Central memory CD8-positive, alpha-beta T cell (primary cell): ENCODE results near the gene NPTXR.
A peak's percentile ranks its signal among the peaks of the same experiment; 100 is the strongest.

Experiments
- ATAC-seq: fragments of 150-1000 bp; cut with Tn5 transposase; replicated peaks from 2 replicates; pipeline ENCODE4 v1.10.0; 2022; ENCODE audit warnings: mild to moderate bottlenecking, moderate FRiP score, moderate number of reproducible peaks; ENCODE audit not compliant: poor library complexity, severe bottlenecking; ENCODE audit errors: extremely low read depth
- DNase-seq, 2 donors: peaks; one replicate each; pipeline ENCODE4 v3.0.0; 2021; ENCODE audit warnings: low spot score in 2 of 2
- H3K27ac Mint-ChIP-seq: one replicate; pipeline ENCODE4 v1.8.0; 2022; ENCODE audit warnings: low read depth, mild to moderate bottlenecking, moderate library complexity, mixed read lengths
- H3K27me3 Mint-ChIP-seq: one replicate; pipeline ENCODE4 v1.8.0; 2022; ENCODE audit warnings: mixed read lengths
- H3K36me3 Mint-ChIP-seq: one replicate; pipeline ENCODE4 v1.8.0; 2022; ENCODE audit warnings: mild to moderate bottlenecking, moderate library complexity, mixed read lengths; ENCODE audit not compliant: insufficient read depth
- H3K4me1 Mint-ChIP-seq: one replicate; pipeline ENCODE4 v1.8.0; 2022; ENCODE audit warnings: mixed read lengths
- H3K4me3 Mint-ChIP-seq: one replicate; pipeline ENCODE4 v1.8.0; 2022; ENCODE audit warnings: mild to moderate bottlenecking, moderate library complexity, mixed read lengths
- H3K9me3 Mint-ChIP-seq: one replicate; pipeline ENCODE4 v1.8.0; 2022; ENCODE audit warnings: mixed read lengths

Gene NPTXR

DNA sequence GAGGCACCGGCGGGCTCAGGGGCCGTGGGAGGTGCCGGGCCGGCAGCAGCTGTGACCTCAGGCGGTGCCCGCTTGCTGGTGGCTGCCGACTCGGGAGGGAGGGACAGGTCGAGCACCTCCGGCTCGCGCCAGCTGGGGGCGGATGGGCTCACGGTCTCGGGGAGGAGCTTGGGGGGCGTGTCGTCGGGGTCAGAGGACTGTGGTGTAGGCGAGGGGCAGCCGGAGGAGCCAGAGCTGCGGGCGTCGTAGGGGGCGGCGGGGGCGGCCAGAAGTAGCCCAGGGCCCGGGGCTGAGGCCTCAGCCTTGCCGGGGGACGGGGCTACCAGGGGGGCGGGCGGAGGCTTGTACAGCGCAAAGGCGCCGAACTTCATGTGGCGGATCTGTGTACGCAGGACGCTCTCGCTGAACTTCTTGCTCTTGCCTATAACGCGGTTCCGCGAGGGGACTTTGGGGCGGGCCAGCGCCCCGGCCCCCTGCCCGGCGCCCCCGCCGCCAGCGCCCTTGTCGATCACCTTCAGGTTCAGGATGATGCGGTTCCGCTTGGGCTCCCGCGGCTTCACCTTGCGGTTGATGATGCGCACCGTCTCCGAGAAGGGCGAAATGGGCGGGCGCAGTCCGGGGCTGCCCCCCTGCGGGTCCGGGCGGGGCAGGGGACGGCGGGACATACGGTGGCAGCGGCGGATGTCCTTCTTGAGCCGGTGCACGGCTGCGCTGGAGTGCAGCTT lies 22.7 kb upstream of the NPTXR start:
- DNase-seq (no peak), ATAC-seq (no peak)
- peaks cover 48% of the 10 kb centered on the region for H3K4me1 Mint-ChIP-seq
- H3K27me3 Mint-ChIP-seq, result no peaks in the 10 kb centered on the region
- H3K27ac Mint-ChIP-seq, result peak overlapping the region; percentile 32
- no peaks in the 10 kb centered on the region for H3K9me3 Mint-ChIP-seq
- no peak overlapping the region for H3K4me3 Mint-ChIP-seq
- peaks cover 16% of the 10 kb centered on the region for H3K36me3 Mint-ChIP-seq

DNA sequence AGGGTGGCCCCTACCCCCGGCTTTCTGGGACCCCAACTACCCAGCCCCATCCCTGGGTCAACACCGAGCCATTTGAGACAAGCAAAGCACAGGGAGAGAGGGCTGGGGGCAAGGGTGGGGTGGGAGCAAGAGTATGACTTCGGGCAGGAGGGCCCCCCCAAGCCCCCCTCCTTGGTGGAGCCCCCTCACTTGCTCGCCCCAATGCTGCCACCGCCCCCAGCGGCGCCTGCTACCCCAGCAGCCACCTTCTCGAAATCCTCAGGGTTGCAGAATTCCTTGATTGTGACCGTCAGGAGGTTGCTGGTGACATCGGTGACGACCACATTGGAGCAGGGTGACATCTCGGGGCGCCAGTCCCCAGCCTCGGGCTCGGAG lies 22.2 kb upstream of the NPTXR start:
- Mint-ChIP-seq H3K27ac (peak overlapping the region; percentile 32), H3K4me3 (no peak overlapping the region), H3K4me1 (peaks cover 48% of the 10 kb centered on the region), H3K9me3 (no peaks in the 10 kb centered on the region), H3K36me3 (peaks cover 16% of the 10 kb centered on the region), H3K27me3 (no peaks in the 10 kb centered on the region)
- DNase-seq (no peak), ATAC-seq (no peak)

- H3K27me3 Mint-ChIP-seq, result no peaks in the 10 kb centered on the region
- peaks cover 15% of the 10 kb centered on the region for H3K36me3 Mint-ChIP-seq
- H3K27ac Mint-ChIP-seq, result no peak overlapping the region
- no peaks in the 10 kb centered on the region for H3K9me3 Mint-ChIP-seq
- ATAC-seq (no peak), DNase-seq (no peak)
- H3K4me3 Mint-ChIP-seq, result no peak overlapping the region
- H3K4me1 Mint-ChIP-seq, result peaks cover 42% of the 10 kb centered on the region
Measured at GRCh38 chr22:38865201-38866023, 21.6 kb upstream of the NPTXR start.

DNA sequence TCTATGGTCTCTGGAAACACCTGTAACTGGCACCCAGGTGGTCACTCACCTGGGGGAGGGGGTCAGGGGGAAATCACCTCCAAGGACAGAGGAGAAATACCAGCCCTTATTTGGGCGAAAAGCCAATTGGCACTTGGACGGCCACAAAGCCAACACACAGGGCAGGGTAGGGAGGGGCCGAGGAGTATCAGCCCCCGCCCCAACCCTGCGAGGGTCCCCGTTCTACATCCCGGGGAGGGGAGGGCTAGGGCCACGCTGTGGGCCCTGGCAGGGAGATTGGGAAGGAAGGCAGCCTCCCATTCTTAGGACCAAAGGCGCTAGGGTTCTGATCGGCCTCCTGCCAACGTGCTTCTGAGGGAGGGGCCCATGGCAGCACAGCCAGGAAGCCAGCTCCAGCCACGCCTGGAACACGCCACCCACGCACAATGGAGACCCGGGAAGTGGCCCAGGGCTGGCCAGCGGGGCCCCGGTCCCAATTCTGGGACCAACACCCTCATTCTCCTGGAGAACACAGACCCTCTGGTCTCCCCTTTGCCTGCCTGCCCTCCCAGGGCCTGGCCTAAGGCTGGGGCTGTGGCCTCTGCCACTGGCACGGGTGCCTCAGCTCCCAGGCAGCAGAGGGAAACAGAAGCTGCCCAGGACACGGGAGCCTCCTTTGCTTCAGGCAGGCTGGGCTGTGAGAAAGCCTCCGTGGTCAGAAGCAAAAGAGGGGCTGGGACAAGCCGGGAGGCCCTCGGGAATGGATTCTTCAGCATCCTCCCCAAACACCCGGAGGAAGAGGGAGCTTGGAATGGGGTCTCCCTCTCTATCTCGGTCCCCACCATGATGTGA lies 20.7 kb upstream of the NPTXR start:
- no peaks in the 10 kb centered on the region for H3K9me3 Mint-ChIP-seq
- no peak overlapping the region for H3K27ac Mint-ChIP-seq
- H3K27me3 Mint-ChIP-seq, result no peaks in the 10 kb centered on the region
- peaks cover 12% of the 10 kb centered on the region for H3K36me3 Mint-ChIP-seq
- H3K4me1 Mint-ChIP-seq, result peaks cover 36% of the 10 kb centered on the region
- no peak overlapping the region for H3K4me3 Mint-ChIP-seq
- DNase-seq (no peak), ATAC-seq (no peak)

DNA sequence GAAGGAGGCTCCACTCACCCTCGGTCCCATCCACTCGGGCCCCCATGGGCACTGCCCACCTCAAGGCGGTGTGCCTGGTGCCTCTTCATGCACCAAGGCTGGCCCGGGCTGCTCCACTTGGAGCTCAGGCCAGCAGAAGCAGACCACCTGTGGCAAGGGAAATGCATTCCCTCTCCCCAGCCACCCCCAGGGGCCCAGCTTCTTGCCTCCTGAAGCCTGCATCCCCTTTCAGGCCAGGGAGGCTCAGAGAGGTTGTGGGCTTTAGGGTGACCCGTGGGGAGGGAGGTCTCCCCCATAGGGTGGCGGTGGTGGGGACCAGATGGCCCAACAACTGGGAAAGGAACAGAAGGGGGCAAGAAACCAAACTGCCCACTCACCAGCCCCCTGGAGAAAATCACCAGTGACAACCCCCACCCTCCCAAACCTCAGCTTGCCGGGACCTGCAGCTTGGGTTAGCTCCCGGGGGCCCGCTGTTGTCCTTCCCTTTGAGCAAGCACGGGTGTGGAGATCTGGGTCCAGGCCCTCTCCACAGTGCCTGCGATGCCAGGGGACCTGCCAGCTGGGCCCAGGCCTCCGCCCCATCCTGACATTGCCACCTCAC lies 19.8 kb upstream of the NPTXR start:
- ATAC-seq, result no peak
- no peak overlapping the region for H3K27ac Mint-ChIP-seq
- no peak for DNase-seq

DNA sequence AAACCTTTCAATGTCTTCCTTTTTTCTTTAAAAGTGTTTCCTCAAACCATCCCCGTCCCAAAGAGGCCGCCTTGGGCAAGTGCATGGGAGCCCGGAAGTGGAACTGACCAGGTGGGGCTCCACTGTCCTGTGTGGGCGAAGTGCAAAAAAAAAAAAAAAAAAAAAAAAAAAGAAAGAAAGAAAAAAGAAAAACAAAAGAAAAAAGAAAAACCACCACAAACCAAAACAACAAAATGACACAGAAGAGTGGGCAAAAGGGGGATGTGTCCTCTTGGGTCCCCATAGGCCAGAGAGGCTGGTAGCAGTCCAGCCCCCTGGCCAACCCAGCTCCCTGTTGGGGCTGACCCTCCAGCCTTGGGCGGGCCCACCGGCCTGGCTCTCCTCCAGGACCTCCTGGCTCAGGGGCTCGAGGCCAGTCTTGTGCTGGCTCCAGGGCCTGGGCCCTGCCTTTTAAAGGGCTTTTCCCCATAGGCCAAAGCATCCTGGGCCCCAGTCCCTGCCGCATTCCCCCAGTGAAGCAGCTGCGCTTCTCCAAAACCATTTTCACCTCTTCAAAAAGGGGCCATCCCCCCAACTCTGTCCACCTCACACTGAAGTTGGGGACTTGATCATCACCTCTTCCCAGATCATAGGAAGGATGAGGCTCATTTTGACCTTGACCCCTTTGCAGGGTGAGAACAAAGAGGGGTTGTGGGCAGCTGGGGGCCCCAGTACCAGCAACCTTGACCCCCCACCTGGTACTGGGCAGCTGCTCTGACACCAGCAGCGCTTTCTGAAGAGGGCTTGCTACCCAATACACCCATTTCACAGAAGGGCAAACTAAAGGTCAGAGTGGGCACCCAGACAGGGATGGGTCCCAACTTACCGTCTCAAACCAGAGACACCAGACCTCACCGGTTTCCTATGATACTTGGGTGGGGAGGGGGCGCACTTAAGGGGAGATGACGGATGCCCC lies 18.8 kb upstream of the NPTXR start:
- ATAC-seq (no peak), DNase-seq (no peak)
- H3K4me1 Mint-ChIP-seq, result peaks cover 25% of the 10 kb centered on the region
- peaks cover 12% of the 10 kb centered on the region for H3K36me3 Mint-ChIP-seq
- no peaks in the 10 kb centered on the region for H3K27me3 Mint-ChIP-seq
- H3K4me3 Mint-ChIP-seq, result no peak overlapping the region
- H3K9me3 Mint-ChIP-seq, result no peaks in the 10 kb centered on the region
- H3K27ac Mint-ChIP-seq, result peak overlapping the region; percentile 44

More for the DNA sequence above, 19.8 kb upstream of the NPTXR start:
- peaks cover 12% of the 10 kb centered on the region for H3K36me3 Mint-ChIP-seq
- peaks cover 34% of the 10 kb centered on the region for H3K4me1 Mint-ChIP-seq
- no peak overlapping the region for H3K4me3 Mint-ChIP-seq
- no peaks in the 10 kb centered on the region for H3K27me3 Mint-ChIP-seq
- no peaks in the 10 kb centered on the region for H3K9me3 Mint-ChIP-seq

GRCh38 chr22:38861927-38862326 lies 18.1 kb upstream of the NPTXR start:
- H3K27me3 Mint-ChIP-seq, result no peaks in the 10 kb centered on the region
- H3K27ac Mint-ChIP-seq, result no peak overlapping the region
- no peak for DNase-seq
- no peaks in the 10 kb centered on the region for H3K9me3 Mint-ChIP-seq
- H3K36me3 Mint-ChIP-seq, result peaks cover 12% of the 10 kb centered on the region
- H3K4me3 Mint-ChIP-seq, result no peak overlapping the region
- peaks cover 24% of the 10 kb centered on the region for H3K4me1 Mint-ChIP-seq
- no peak for ATAC-seq

DNA sequence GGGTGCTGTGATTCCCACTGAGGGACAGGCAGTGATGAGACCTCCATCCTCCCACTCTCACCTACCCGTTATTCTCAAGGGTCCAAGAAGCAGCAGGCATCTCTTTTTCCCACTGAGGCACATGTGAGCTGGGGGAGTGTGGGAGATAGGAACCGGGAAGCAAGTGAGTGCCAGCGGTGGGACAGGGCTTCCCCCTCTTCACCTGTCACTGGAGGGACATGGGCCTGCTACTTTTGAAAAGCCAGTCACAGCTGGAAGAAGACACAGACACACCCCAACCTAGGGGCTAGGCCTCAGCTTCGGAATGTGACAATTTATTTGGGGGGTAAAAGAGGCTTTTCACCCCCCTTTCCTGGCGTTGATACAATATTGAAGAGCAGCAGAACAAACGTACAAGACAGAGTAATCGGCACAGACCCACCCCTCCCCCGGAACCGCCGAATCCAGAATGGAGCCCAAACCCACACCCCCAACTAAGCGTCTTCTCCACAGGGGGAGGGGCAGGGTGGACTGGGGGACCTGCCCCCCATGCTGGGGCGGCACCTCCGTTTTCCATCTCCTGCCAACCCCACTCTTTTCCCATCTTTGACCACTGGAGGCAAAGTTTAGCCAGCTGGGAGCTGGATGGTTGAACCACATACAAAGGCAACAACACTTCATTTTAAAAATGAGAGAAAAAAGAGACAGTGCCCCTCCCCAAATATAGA lies 17.5 kb upstream of the NPTXR start:
- H3K4me1 Mint-ChIP-seq, result peaks cover 24% of the 10 kb centered on the region
- ATAC-seq, result no peak
- DNase-seq, result no peak
- H3K27me3 Mint-ChIP-seq, result no peaks in the 10 kb centered on the region
- peaks cover 11% of the 10 kb centered on the region for H3K36me3 Mint-ChIP-seq
- H3K4me3 Mint-ChIP-seq, result no peak overlapping the region
- no peaks in the 10 kb centered on the region for H3K9me3 Mint-ChIP-seq
- no peak overlapping the region for H3K27ac Mint-ChIP-seq

GRCh38 chr22:38860283-38861169 lies 16.7 kb upstream of the NPTXR start:
- Mint-ChIP-seq H3K36me3 (peaks cover 8% of the 10 kb centered on the region), H3K4me1 (peaks cover 21% of the 10 kb centered on the region), H3K9me3 (no peaks in the 10 kb centered on the region), H3K27me3 (no peaks in the 10 kb centered on the region), H3K27ac (no peak overlapping the region), H3K4me3 (no peak overlapping the region)
- ATAC-seq (no peak), DNase-seq (no peak)

- H3K4me3 Mint-ChIP-seq, result no peak overlapping the region
- ATAC-seq, result no peak
- no peak for DNase-seq
- H3K27me3 Mint-ChIP-seq, result no peaks in the 10 kb centered on the region
- H3K36me3 Mint-ChIP-seq, result peaks cover 4% of the 10 kb centered on the region
- H3K27ac Mint-ChIP-seq, result no peak overlapping the region
- no peaks in the 10 kb centered on the region for H3K9me3 Mint-ChIP-seq
- H3K4me1 Mint-ChIP-seq, result peaks cover 19% of the 10 kb centered on the region
Measured at GRCh38 chr22:38859581-38860282, 15.9 kb upstream of the NPTXR start.
